ENCODE results near the gene SLC22A23. TPM values are rescaled to one million over a fixed set of nuclear protein-coding genes. Genes with fewer than 3 reads are reported as not detected.
A peak's percentile ranks its signal among the peaks of the same experiment; 100 is the strongest.

Gene SLC22A23
- total and polyA plus RNA-seq, 2 experiments from 2014 or later = 6.1 to 38.3 TPM

DNA sequence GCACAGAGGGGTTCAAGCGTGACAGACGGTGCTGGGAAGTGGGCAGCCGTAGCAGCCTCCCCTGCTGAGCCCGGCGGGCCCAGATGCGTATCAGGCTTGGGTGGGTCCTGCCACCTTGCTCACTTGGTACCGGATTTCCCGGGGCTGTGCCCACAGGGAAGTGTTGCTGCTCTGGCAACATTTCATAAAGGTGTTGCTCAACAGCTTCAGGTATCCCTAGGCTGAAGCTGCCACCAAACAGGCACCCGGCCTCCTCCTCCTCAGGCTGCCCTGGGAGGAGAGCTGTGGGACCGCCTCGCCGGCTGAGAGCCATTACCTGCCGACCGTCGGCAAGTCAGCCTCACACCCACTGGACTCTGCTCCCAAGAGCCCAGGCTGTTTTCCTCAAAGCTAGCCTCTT is 186.6 kb downstream of the SLC22A23 start:
- Mint-ChIP-seq H3K27me3 (ENCODE audit: insufficient read depth, low read depth, poor library complexity) (peaks cover 13% of the 10 kb centered on the region), H3K36me3 (ENCODE audit: low read depth) (peaks cover 72% of the 10 kb centered on the region), H3K4me1 (peaks cover 11% of the 10 kb centered on the region), H3K4me3 (no peak overlapping the region), H3K9me3 (no peaks in the 10 kb centered on the region; the same call in 2 of the 3 replicates), H3K27ac (no peak overlapping the region)
- H3K27me3 ChIP-seq (ENCODE audit: insufficient read depth) = no peaks in the 10 kb centered on the region
- TF ChIP-seq, protein P1, sequence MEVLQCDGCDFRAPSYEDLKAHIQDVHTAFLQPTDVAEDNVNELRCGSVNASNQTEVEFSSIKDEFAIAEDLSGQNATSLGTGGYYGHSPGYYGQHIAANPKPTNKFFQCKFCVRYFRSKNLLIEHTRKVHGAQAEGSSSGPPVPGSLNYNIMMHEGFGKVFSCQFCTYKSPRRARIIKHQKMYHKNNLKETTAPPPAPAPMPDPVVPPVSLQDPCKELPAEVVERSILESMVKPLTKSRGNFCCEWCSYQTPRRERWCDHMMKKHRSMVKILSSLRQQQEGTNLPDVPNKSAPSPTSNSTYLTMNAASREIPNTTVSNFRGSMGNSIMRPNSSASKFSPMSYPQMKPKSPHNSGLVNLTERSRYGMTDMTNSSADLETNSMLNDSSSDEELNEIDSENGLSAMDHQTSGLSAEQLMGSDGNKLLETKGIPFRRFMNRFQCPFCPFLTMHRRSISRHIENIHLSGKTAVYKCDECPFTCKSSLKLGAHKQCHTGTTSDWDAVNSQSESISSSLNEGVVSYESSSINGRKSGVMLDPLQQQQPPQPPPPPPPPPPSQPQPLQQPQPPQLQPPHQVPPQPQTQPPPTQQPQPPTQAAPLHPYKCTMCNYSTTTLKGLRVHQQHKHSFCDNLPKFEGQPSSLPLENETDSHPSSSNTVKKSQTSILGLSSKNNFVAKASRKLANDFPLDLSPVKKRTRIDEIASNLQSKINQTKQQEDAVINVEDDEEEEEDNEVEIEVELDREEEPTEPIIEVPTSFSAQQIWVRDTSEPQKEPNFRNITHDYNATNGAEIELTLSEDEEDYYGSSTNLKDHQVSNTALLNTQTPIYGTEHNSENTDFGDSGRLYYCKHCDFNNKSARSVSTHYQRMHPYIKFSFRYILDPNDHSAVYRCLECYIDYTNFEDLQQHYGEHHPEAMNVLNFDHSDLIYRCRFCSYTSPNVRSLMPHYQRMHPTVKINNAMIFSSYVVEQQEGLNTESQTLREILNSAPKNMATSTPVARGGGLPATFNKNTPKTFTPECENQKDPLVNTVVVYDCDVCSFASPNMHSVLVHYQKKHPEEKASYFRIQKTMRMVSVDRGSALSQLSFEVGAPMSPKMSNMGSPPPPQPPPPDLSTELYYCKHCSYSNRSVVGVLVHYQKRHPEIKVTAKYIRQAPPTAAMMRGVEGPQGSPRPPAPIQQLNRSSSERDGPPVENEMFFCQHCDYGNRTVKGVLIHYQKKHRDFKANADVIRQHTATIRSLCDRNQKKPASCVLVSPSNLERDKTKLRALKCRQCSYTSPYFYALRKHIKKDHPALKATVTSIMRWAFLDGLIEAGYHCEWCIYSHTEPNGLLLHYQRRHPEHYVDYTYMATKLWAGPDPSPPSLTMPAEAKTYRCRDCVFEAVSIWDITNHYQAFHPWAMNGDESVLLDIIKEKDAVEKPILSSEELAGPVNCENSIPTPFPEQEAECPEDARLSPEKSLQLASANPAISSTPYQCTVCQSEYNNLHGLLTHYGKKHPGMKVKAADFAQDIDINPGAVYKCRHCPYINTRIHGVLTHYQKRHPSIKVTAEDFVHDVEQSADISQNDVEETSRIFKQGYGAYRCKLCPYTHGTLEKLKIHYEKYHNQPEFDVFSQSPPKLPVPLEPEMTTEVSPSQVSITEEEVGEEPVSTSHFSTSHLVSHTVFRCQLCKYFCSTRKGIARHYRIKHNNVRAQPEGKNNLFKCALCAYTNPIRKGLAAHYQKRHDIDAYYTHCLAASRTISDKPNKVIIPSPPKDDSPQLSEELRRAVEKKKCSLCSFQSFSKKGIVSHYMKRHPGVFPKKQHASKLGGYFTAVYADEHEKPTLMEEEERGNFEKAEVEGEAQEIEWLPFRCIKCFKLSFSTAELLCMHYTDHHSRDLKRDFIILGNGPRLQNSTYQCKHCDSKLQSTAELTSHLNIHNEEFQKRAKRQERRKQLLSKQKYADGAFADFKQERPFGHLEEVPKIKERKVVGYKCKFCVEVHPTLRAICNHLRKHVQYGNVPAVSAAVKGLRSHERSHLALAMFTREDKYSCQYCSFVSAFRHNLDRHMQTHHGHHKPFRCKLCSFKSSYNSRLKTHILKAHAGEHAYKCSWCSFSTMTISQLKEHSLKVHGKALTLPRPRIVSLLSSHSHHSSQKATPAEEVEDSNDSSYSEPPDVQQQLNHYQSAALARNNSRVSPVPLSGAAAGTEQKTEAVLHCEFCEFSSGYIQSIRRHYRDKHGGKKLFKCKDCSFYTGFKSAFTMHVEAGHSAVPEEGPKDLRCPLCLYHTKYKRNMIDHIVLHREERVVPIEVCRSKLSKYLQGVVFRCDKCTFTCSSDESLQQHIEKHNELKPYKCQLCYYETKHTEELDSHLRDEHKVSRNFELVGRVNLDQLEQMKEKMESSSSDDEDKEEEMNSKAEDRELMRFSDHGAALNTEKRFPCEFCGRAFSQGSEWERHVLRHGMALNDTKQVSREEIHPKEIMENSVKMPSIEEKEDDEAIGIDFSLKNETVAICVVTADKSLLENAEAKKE (CRISPR knock-in tag; IDR thresholded peaks at IDR 0.05) = no peak
- H4K20me1 ChIP-seq (replicated peaks; ENCODE audit: insufficient read depth) = peaks cover 29% of the 10 kb centered on the region
- H2AFZ ChIP-seq = no peak overlapping the region
- H3F3A ChIP-seq (replicated peaks; ENCODE audit: low read depth) = 0 out of 2 replicates have a peak, but pooled peaks cover 10% of the 10 kb centered on the region
- no peaks in the 10 kb centered on the region for H3K9me2 ChIP-seq (ENCODE audit: insufficient read depth)
- H3K79me2 ChIP-seq (replicated peaks; ENCODE audit: insufficient read depth) = peaks cover 32% of the 10 kb centered on the region; the same call in 1 of the 2 replicates
- DNase-seq (ENCODE audit: low spot score) = no peak
- H3K4me1 ChIP-seq (ENCODE audit: insufficient read depth) = no peaks in the 10 kb centered on the region
- ATAC-seq = no peak
- no peak overlapping the region for H3K4me2 ChIP-seq
- H3K27ac ChIP-seq (ENCODE audit: low read depth) = no peak overlapping the region
- no peak overlapping the region for H3K4me3 ChIP-seq
- peaks cover 18% of the 10 kb centered on the region for H3K36me3 ChIP-seq (ENCODE audit: insufficient read depth)

DNA sequence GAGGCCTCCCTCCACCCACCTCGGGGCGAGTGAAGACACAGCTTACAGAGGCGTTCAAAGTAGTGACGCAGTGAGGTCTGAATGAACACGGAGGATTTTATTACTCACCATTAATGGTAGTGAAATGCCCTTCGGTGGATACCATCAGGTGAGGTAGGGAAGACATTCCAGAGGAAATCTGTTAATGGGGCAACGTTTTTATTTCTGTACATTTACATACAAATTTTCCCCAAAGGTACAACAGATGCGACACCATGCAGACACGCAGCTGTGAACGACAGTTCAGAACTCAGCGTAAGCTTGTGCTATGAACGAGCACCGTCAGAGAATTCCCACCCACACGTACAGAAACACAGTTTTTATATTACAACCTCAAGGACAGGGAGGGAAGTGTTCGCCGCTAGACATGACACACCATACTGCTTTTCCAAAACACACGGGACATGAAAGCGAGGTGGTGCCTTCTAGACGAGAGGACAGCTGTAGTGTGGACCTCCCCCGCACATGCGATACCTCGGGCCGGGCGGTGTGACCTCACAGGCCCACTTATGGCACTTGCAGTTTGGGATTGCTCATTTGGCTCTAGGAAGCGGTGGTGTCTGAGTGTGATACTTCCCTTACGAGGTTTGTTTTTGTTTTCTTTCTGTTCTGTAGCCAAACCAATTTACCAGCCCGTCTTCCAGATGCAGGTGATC is 187.4 kb downstream of the SLC22A23 start:
- H3K4me2 ChIP-seq = no peak overlapping the region
- Mint-ChIP-seq H3K27ac (peak overlapping the region; percentile 44; the same call in 1 of the 2 replicates), H3K9me3 (no peaks in the 10 kb centered on the region; the same call in 2 of the 3 replicates), H3K4me1 (peaks cover 11% of the 10 kb centered on the region), H3K4me3 (no peak overlapping the region), H3K27me3 (ENCODE audit: insufficient read depth, low read depth, poor library complexity) (peaks cover 13% of the 10 kb centered on the region), H3K36me3 (ENCODE audit: low read depth) (peaks cover 80% of the 10 kb centered on the region)
- 0 out of 2 replicates have a peak overlapping the region, but pooled peaks have one; percentile 63 for H3K27ac ChIP-seq (ENCODE audit: low read depth)
- no peaks in the 10 kb centered on the region; the same call in 1 of the 2 replicates for H3K4me1 ChIP-seq (ENCODE audit: insufficient read depth)
- no peak for DNase-seq (ENCODE audit: low spot score)
- peaks cover 38% of the 10 kb centered on the region for H3K79me2 ChIP-seq (replicated peaks; ENCODE audit: insufficient read depth)
- H4K20me1 ChIP-seq (replicated peaks; ENCODE audit: insufficient read depth) = peaks cover 29% of the 10 kb centered on the region
- H3K4me3 ChIP-seq = no peak overlapping the region
- H3F3A ChIP-seq (replicated peaks; ENCODE audit: low read depth) = 0 out of 2 replicates have a peak, but pooled peaks cover 10% of the 10 kb centered on the region
- ATAC-seq = no peak
- H3K9me2 ChIP-seq (ENCODE audit: insufficient read depth) = no peaks in the 10 kb centered on the region
- H2AFZ ChIP-seq = no peak overlapping the region
- H3K27me3 ChIP-seq (ENCODE audit: insufficient read depth) = no peaks in the 10 kb centered on the region
- H3K36me3 ChIP-seq (ENCODE audit: insufficient read depth) = peaks cover 18% of the 10 kb centered on the region
- TF ChIP-seq, protein P2, sequence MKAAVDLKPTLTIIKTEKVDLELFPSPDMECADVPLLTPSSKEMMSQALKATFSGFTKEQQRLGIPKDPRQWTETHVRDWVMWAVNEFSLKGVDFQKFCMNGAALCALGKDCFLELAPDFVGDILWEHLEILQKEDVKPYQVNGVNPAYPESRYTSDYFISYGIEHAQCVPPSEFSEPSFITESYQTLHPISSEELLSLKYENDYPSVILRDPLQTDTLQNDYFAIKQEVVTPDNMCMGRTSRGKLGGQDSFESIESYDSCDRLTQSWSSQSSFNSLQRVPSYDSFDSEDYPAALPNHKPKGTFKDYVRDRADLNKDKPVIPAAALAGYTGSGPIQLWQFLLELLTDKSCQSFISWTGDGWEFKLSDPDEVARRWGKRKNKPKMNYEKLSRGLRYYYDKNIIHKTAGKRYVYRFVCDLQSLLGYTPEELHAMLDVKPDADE (IDR thresholded peaks at IDR 0.05) = no peak
- TF ChIP-seq, protein P3, sequence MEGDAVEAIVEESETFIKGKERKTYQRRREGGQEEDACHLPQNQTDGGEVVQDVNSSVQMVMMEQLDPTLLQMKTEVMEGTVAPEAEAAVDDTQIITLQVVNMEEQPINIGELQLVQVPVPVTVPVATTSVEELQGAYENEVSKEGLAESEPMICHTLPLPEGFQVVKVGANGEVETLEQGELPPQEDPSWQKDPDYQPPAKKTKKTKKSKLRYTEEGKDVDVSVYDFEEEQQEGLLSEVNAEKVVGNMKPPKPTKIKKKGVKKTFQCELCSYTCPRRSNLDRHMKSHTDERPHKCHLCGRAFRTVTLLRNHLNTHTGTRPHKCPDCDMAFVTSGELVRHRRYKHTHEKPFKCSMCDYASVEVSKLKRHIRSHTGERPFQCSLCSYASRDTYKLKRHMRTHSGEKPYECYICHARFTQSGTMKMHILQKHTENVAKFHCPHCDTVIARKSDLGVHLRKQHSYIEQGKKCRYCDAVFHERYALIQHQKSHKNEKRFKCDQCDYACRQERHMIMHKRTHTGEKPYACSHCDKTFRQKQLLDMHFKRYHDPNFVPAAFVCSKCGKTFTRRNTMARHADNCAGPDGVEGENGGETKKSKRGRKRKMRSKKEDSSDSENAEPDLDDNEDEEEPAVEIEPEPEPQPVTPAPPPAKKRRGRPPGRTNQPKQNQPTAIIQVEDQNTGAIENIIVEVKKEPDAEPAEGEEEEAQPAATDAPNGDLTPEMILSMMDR (conservative IDR thresholded peaks at IDR 0.05; ENCODE audit: low read depth in 2 of 2) = no peak
- TF ChIP-seq POLR2AphosphoS5 (IDR thresholded peaks at IDR 0.05; ENCODE audit: low read depth) (no peak), ZNF331 (CRISPR knock-in tag; IDR thresholded peaks at IDR 0.05; ENCODE audit: low read depth) (no peak)
